SIG-M5 treated with dmso at 0.1 percent for 504 hours (cell line): Measurements from ENCODE around the gene GLRA3.
"Not testable (repeated sequence)": the region's sequence is repeated elsewhere in the genome, so short reads cannot be mapped to it uniquely, and the experiment has no call there.

Experiments
- DNase-seq: peaks from one replicate; lab custom pipeline; 2025; ENCODE audit not compliant: unreplicated experiment; lab: John Stamatoyannopoulos, UW

Gene GLRA3

GRCh38 chr4:174716986-174717770 lies 111.9 kb downstream of the GLRA3 start:
- DNase-seq, result no peak

DNA sequence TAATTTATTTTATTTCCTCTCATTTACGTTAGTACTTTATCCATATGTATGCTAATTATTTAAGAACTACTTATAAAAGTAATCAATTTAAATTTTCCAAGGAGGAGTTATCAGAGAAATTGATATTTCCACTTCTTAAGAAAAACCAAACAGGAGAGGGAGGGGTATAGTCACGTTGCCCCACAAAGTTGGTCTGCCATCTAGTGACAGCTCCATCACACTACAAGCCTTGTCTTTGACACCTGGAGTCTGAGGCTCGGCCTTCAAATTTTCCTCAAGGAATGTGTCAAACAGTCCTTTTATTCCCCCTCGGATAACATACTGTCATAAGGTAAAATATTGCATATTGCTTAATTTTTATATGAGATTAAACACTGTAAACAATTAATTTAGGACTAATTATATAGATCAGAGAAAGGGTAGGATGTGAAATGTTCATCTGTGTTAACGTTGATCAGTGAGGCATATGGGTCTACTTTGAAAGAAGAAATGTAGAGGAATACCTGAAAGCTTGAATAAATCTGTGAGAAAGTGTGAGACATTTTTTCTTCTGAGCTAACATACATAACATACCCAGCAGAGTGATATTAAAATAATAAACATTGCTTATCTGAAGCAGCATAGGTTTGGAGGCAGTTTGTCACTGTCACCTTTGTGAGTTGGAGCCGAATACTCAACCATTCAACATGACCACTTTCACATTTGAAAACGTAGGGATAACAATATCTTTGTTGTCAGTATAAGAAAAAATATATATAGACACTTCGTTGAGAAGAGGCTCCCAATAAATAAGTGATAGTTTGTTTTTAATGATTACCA lies 114.4 kb downstream of the GLRA3 start:
- DNase-seq, result peak; percentile 29

DNA sequence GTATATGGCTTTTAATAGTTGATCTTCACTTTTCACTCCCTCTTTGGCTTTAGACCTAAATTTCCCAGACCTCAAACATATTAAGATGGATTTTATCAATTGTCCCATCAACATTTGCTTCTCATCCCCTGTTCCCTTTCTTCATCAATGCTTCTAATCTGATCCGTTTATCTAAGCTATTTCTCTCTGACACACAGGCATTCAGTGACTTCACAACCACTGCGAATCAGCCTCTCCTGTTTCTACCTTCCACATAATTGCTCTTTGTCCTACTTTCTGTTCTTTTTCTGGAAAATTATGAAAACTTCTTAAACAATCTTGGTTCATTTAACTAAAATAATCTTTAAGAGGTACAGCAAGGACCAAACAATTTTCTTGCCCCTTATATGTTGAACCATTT lies 115.2 kb downstream of the GLRA3 start:
- no peak for DNase-seq

- no peak for DNase-seq
Observed at GRCh38 chr4:174713181-174713580, 115.9 kb downstream of the GLRA3 start.

GRCh38 chr4:174709526-174709925 lies 119.5 kb downstream of the GLRA3 start:
- no peak for DNase-seq

- DNase-seq, result no peak
Observed at GRCh38 chr4:174708381-174708780, 120.7 kb downstream of the GLRA3 start.

GRCh38 chr4:174707902-174708301 lies 121.1 kb downstream of the GLRA3 start:
- no peak for DNase-seq

DNA sequence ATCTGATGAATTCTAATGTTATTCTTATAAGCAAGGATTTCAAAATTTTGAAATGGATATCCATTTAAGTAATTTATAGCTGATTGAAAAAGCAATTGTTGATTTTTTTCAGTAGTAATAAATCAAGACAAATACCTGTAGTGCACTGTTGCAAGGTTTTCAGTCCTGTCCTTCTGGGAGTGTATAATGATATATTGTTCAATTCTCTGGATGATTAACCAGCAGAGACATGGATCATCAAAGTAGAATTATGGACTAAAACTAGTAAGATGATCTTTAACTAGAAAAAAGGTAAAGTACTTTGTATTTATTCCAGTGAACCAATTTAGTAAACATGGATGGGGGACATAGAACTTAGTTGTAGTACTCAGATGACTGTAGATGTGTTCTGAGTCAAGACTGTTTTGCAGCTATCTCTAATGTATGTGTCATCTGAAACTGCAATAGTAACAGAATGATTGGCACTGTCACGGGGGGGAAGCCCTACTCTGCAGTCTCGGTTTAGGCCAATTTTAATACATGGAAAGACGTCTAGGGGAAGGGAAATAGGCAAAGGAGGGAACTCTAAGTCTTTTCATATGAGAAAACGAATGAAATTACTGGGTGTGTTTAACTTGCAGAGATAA lies 121.9 kb downstream of the GLRA3 start:
- DNase-seq, result no peak

GRCh38 chr4:174702979-174703478 lies 126.0 kb downstream of the GLRA3 start:
- DNase-seq, result no peak

DNA sequence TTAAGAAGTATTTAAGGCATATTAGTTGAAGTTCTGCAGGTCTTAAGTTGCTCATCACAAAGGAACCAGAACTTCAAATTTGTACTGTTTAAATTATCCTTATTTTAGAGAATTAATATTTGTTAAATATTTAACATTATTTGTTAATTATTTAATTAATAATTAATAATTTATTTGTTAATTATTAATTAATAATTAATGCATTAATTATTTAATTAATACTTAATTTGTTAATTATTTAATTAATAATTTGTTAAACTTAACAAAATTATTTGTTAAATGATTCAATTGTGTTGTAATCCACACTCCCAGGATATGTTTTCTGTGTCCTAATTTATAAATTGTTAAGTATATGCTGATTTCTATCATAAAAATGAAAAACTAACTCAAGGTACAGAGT lies 129.4 kb downstream of the GLRA3 start:
- no peak for DNase-seq

GRCh38 chr4:174697896-174698295 lies 131.2 kb downstream of the GLRA3 start:
- DNase-seq, result no peak

GRCh38 chr4:174697202-174697601 lies 131.8 kb downstream of the GLRA3 start:
- peak; percentile 6 for DNase-seq

DNA sequence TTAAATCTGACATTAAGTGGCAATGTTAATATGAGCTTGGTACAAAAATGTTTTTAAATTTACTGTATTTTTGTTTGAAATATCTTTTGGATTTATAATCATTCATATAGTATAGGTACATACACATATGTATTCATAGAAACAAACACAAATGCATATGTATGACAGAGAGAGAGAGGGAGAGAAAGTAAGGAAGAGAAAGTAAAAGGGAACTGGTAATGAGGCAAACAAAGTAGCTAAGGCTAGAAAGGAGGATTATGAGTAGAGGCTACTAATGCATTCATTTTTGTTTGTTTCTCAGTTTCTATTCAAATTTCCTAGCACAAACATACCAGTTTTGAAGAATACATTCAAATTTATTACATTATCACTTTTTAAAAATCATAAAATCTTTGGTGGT lies 132.4 kb downstream of the GLRA3 start:
- no peak for DNase-seq

- DNase-seq, result not testable (repeated sequence)
Observed at GRCh38 chr4:174691876-174692275, 137.2 kb downstream of the GLRA3 start.

DNA sequence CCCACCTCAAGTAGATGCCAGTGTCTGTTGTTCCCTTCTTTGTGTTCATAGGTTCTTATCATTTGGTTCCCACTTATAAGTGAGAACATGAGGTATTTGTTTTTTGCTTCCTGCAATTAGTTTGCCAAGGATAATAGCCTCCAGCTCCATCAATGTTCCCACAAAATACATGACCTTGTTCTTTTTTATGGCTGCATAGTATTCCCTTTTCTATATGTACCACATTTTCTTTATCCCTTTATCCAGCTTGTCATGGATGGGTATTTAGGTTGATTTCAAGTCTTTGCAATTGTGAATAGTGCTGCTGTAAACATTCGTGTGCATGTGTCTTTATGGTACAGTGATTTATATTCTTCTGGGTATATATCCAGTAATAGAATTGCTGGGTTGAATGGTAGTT lies 138.4 kb downstream of the GLRA3 start:
- no peak for DNase-seq

DNA sequence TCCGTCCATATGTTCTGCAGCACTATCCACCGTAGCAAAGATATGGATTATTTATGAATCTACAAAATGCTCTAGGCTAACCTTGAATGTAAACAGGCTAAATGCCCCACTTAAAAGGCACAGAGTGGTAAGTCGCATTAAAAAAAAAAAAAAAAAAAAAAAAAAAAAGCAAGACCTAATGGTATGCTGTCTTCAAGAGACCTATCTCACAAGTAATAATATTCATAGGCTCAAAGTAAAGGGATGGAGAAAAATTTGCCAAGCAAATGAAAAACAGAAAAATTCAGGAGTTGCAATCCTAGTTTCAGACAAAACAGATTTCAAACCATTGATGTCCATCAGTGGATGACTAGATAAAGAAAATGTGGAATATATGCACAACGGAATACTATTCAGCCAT lies 139.4 kb downstream of the GLRA3 start:
- no peak for DNase-seq

DNA sequence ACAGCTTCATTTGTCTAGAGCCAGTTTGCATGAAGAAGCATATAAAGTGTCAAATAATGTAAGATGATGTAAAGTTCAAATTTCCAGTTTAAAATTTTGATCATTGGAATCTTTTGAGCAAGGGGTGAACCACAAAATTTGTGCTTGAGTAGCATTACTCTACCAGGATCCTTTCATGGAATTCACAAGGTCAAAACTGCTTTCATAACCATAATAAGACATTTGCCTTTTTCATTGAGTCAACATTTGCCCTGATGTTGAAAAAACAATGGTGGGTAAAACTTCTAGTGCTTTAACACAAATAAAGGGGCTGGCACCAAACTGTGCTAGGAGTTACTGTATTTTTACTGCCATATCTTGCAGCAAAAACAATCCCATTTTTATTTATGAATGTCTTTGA lies 142.2 kb downstream of the GLRA3 start:
- DNase-seq, result no peak

DNA sequence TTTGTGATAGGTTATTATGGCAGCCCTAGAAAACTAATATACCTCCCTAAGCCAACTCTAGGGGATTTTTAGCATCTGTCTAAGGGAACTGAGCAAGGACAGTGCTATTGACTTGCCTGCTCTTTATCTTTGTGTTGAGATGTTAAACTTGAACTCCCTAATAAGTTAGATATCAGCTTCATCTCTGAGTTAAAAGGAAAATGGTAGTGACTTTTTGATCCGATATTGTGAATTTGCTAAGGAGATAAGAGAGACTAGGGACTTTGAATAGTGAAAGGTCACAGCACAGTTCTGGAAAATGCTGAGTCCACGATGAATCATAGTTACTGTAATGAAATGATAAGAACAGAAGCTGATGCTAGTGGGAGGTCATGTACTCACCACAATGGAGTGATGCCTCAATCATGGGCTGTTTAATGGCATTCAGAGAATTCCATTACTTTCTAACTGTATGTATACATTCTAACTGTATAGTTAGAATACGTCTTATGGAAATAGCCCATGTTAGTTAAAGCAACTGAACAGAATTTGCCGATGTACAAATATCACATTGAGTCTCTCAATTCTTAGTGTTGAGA lies 147.2 kb downstream of the GLRA3 start:
- no peak for DNase-seq

GRCh38 chr4:174674305-174674840 lies 154.7 kb downstream of the GLRA3 start:
- no peak for DNase-seq

DNA sequence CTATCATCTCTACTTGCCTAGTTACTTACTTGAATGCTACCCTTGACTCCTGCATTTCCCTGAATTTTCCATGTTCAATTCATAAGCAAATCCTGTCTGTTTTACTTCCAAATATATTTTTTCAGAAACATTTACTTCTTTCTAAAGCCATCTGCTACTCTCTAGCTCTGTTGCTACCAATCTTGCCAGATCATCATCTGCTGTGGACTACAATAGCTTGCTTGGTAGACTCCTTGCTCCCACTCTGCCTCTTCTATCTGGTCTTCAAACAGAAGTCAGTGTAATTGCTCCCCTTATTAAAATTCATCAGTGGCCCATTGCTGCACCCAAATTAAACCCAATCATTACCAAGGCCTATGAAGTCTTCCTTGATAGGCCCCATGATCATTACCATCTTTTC lies 155.2 kb downstream of the GLRA3 start:
- no peak for DNase-seq

- no peak for DNase-seq
Observed at GRCh38 chr4:174672276-174672675, 156.8 kb downstream of the GLRA3 start.
